A549 (cell line): ENCODE results near the gene GRAP2.

ENCODE experiments used
- CEBPB ChIP-seq, 2 experiments: fragments of >200 bp in 1 of 2; sonication (Bioruptor Twin) in 1 of 2; formaldehyde crosslinking in 1 of 2; IDR thresholded peaks; 2 replicates each; pipeline ENCODE4 v1.6.1; 2012 to 2016
- CHD4 ChIP-seq: fragments of 200-600 bp; sonication (generic); IDR thresholded peaks from 2 replicates; pipeline ENCODE4 v1.6.1; 2016; ENCODE audit warnings: antibody characterized with exemption, mild to moderate bottlenecking, borderline replicate concordance
- EHMT2 ChIP-seq: fragments of 200-600 bp; sonication (generic); IDR thresholded peaks from 2 replicates; pipeline ENCODE4 v1.6.1; 2016; ENCODE audit warnings: antibody characterized with exemption, low read depth, mild to moderate bottlenecking, moderate library complexity
- GATA3 ChIP-seq: IDR thresholded peaks from 2 replicates; pipeline ENCODE4 v1.6.1; 2012; ENCODE audit warnings: borderline replicate concordance
- HOXB13 ChIP-seq: fragments of 250-450 bp; sonication (Bioruptor Pico); IDR thresholded peaks from 2 replicates; pipeline ENCODE4 v1.5.0; 2020; ENCODE audit warnings: low read depth, mild to moderate bottlenecking, moderate library complexity
- KDM5A ChIP-seq: fragments of 200-600 bp; sonication (generic); IDR thresholded peaks from 2 replicates; pipeline ENCODE4 v1.6.1; 2016; ENCODE audit warnings: antibody characterized with exemption, mild to moderate bottlenecking
- MAFK ChIP-seq: fragments of 450-650 bp; IDR thresholded peaks from 2 replicates; pipeline ENCODE4 v1.6.1; 2014; ENCODE audit not compliant: partially characterized antibody
- MAX ChIP-seq: IDR thresholded peaks from 2 replicates; pipeline ENCODE4 v1.6.1; 2012
- MYC ChIP-seq: IDR thresholded peaks from 2 replicates; pipeline ENCODE4 v1.6.1; 2012; ENCODE audit warnings: mild to moderate bottlenecking, inconsistent platforms, low read length, improper control_type of control experiment, borderline replicate concordance
- POLR2A ChIP-seq: IDR thresholded peaks from 2 replicates; pipeline ENCODE4 v1.6.1; 2012; ENCODE audit warnings: mild to moderate bottlenecking, low read length
- RFX5 ChIP-seq: fragments of 450-650 bp; IDR thresholded peaks from 2 replicates; pipeline ENCODE4 v1.7.1; 2014; ENCODE audit warnings: antibody characterized with exemption, mild to moderate bottlenecking, moderate library complexity
- TF ChIP-seq, protein P1 (sequence below): fragments of >200 bp; sonication (Bioruptor Twin); formaldehyde crosslinking; IDR thresholded peaks from 3 replicates; pipeline ENCODE4 v1.5.1; 2016
- TF ChIP-seq, protein P2 (sequence below): IDR thresholded peaks from 2 replicates; pipeline ENCODE4 v1.6.1; 2012; ENCODE audit warnings: low read depth, borderline replicate concordance
- TF ChIP-seq, protein P3 (sequence below): fragments of 450-650 bp; IDR thresholded peaks from 2 replicates; pipeline ENCODE4 v1.6.1; 2014; ENCODE audit warnings: antibody characterized with exemption

- TF ChIP-seq, protein P1, sequence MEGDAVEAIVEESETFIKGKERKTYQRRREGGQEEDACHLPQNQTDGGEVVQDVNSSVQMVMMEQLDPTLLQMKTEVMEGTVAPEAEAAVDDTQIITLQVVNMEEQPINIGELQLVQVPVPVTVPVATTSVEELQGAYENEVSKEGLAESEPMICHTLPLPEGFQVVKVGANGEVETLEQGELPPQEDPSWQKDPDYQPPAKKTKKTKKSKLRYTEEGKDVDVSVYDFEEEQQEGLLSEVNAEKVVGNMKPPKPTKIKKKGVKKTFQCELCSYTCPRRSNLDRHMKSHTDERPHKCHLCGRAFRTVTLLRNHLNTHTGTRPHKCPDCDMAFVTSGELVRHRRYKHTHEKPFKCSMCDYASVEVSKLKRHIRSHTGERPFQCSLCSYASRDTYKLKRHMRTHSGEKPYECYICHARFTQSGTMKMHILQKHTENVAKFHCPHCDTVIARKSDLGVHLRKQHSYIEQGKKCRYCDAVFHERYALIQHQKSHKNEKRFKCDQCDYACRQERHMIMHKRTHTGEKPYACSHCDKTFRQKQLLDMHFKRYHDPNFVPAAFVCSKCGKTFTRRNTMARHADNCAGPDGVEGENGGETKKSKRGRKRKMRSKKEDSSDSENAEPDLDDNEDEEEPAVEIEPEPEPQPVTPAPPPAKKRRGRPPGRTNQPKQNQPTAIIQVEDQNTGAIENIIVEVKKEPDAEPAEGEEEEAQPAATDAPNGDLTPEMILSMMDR, result no peak
- TF ChIP-seq POLR2A (no peak), CEBPB (IDR thresholded peaks at IDR 0.05) (no peak), MAX (no peak), GATA3 (no peak), CHD4 (no peak), RFX5 (no peak), HOXB13 (no peak), EHMT2 (no peak), MAFK (no peak), KDM5A (no peak), MYC (no peak)
- TF ChIP-seq, protein P2, sequence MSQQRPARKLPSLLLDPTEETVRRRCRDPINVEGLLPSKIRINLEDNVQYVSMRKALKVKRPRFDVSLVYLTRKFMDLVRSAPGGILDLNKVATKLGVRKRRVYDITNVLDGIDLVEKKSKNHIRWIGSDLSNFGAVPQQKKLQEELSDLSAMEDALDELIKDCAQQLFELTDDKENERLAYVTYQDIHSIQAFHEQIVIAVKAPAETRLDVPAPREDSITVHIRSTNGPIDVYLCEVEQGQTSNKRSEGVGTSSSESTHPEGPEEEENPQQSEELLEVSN, result no peak
- TF ChIP-seq, protein P3, sequence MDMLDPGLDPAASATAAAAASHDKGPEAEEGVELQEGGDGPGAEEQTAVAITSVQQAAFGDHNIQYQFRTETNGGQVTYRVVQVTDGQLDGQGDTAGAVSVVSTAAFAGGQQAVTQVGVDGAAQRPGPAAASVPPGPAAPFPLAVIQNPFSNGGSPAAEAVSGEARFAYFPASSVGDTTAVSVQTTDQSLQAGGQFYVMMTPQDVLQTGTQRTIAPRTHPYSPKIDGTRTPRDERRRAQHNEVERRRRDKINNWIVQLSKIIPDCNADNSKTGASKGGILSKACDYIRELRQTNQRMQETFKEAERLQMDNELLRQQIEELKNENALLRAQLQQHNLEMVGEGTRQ, result no peak
Observed at GRCh38 chr22:39928536-39929520, 27.9 kb downstream of the GRAP2 start.
